HepG2 (cell line): ENCODE data around the gene ELP5. TPM values are rescaled to one million over a fixed set of nuclear protein-coding genes. Genes with fewer than 3 reads are reported as not detected.

Experiments
- ARID2 ChIP-seq: sonication (generic); formaldehyde crosslinking; IDR thresholded peaks from 2 replicates; pipeline ENCODE4 v1.8.1; 2022; ENCODE audit warnings: mild to moderate bottlenecking, missing genetic modification reagents, borderline replicate concordance
- CEBPZ ChIP-seq: IDR thresholded peaks from 2 replicates; pipeline ENCODE4 v1.6.1; 2012; ENCODE audit warnings: low read length, improper control_type of control experiment
- HDAC2 ChIP-seq: sonication (generic); formaldehyde crosslinking; IDR thresholded peaks from 2 replicates; pipeline ENCODE4 v1.4.0; 2020; ENCODE audit warnings: missing genetic modification reagents
- HDAC6 ChIP-seq: fragments of 200-600 bp; sonication (generic); IDR thresholded peaks from 2 replicates; pipeline ENCODE4 v1.7.0; 2017; ENCODE audit warnings: mild to moderate bottlenecking, antibody characterized with exemption, low read length, low read depth
- HMGXB3 ChIP-seq: sonication (generic); formaldehyde crosslinking; IDR thresholded peaks from 2 replicates; pipeline ENCODE4 v1.4.0; 2020; ENCODE audit warnings: missing genetic modification reagents, borderline replicate concordance
- HNRNPK ChIP-seq: fragments of 200-400 bp; formaldehyde crosslinking; IDR thresholded peaks from 2 replicates; pipeline ENCODE4 v1.6.1; 2018; ENCODE audit warnings: low read length, low read depth, moderate library complexity, mild to moderate bottlenecking; ENCODE audit not compliant: poor library complexity, severe bottlenecking
- KLF11 ChIP-seq: IDR thresholded peaks from 2 replicates; pipeline ENCODE4 v1.6.1; 2016; ENCODE audit warnings: missing compliant biosample characterization
- NRL ChIP-seq: sonication (generic); formaldehyde crosslinking; IDR thresholded peaks from 2 replicates; pipeline ENCODE4 v1.5.0; 2020; ENCODE audit warnings: missing genetic modification reagents, mild to moderate bottlenecking, moderate library complexity, borderline replicate concordance
- SMAD1 ChIP-seq: sonication (generic); formaldehyde crosslinking; IDR thresholded peaks from 2 replicates; pipeline ENCODE4 v1.4.0; 2020; ENCODE audit warnings: missing genetic modification reagents, low read depth, mild to moderate bottlenecking, borderline replicate concordance
- TCF7 ChIP-seq: sonication (generic); IDR thresholded peaks from 2 replicates; pipeline ENCODE4 v1.6.1; 2016; ENCODE audit warnings: antibody characterized with exemption, low read depth
- ZGPAT ChIP-seq: IDR thresholded peaks from 2 replicates; pipeline ENCODE4 v1.6.1; 2016; ENCODE audit warnings: mild to moderate bottlenecking
- ZNF674 ChIP-seq: sonication (generic); formaldehyde crosslinking; IDR thresholded peaks from 2 replicates; pipeline ENCODE4 v1.5.0; 2020; ENCODE audit warnings: low read depth, mild to moderate bottlenecking, missing genetic modification reagents
- ZNF770 ChIP-seq: sonication (generic); formaldehyde crosslinking; IDR thresholded peaks from 2 replicates; pipeline ENCODE4 v1.5.0; 2020; ENCODE audit warnings: mild to moderate bottlenecking, missing genetic modification reagents
- polyA plus RNA-seq, 8 experiments: library from polyadenylated mRNA; depleted of rRNA in 3 of 8; stranded (reverse) in 7 of 8; unstranded in 1 of 8; fragments of >200 nt; fragmentation: Illumina TruSeq in 4 of 8; extraction: Trizol in 4 of 8; gene quantifications; 2 replicates each; pipeline versions ENCODE4 v1.2.1 to v1.2.3, GENCODE V29; 2011 to 2016; ENCODE audit warnings: low read depth in 4 of 8, missing spikeins in 1 of 8, mixed read lengths in 1 of 8; ENCODE audit not compliant: insufficient read depth in 1 of 8
- total RNA-seq, 5 experiments: library from RNA; depleted of rRNA; stranded (reverse); fragments of >200 nt; fragmentation: Illumina TruSeq; extraction: Trizol; gene quantifications; 2 replicates each; pipeline ENCODE4 v1.2.3, GENCODE V29; 2016; ENCODE audit warnings: low read depth in 1 of 5

The ELP5 gene
- total and polyA plus RNA-seq, 2 of the 13 experiments (the other 11 are each of a cell fraction or from before 2014, with no cell fraction given): 67.6 to 69.8 TPM

- TF ChIP-seq ZGPAT: peak; percentile 84
- TF ChIP-seq KLF11 (CRISPR knock-in tag): no peak
- no peak for TF ChIP-seq TCF7
- no peak for TF ChIP-seq CEBPZ
- TF ChIP-seq SMAD1 (CRISPR knock-in tag): no peak
- no peak for TF ChIP-seq ARID2 (CRISPR knock-in tag)
- TF ChIP-seq NRL (CRISPR knock-in tag): peak; percentile 21; the same call in 1 of the 2 replicates
- no peak for TF ChIP-seq ZNF674 (CRISPR knock-in tag)
- no peak for TF ChIP-seq HDAC6
- TF ChIP-seq HDAC2 (CRISPR knock-in tag): no peak; the same call in 1 of the 2 replicates
- peak; percentile 68 for TF ChIP-seq HNRNPK
- no peak; the same call in 1 of the 2 replicates for TF ChIP-seq HMGXB3 (CRISPR knock-in tag)
- no peak for TF ChIP-seq ZNF770
These were observed 32.0 kb upstream of the ELP5 start, which contains the start of the genes ACADVL and DLG4 (continued) for GRCh38 chr17:7219812-7220592.
